IPS-20b (cell line): ENCODE measurements around the gene SYTL1.

ENCODE experiments used
- H3K27ac ChIP-seq: one replicate; pipeline ENCODE4 v1.5.1; 2013; ENCODE audit warnings: low read length
- H3K27me3 ChIP-seq: 2 replicates; pipeline ENCODE4 v1.6.1; 2013; ENCODE audit warnings: mild to moderate bottlenecking, low read length, inconsistent platforms; ENCODE audit not compliant: insufficient read depth
- H3K36me3 ChIP-seq: 2 replicates; pipeline ENCODE4 v1.6.1; 2013; ENCODE audit warnings: low read depth, mild to moderate bottlenecking, inconsistent platforms, low read length, moderate library complexity; ENCODE audit not compliant: insufficient read depth
- H3K4me1 ChIP-seq: 2 replicates; pipeline ENCODE4 v1.6.1; 2013; ENCODE audit warnings: mild to moderate bottlenecking, control low read depth, inconsistent platforms, low read length, moderate library complexity; ENCODE audit not compliant: insufficient read depth
- H3K4me3 ChIP-seq: 2 replicates; pipeline ENCODE4 v1.5.1; 2013; ENCODE audit warnings: mild to moderate bottlenecking, low read length, inconsistent platforms
- H3K9ac ChIP-seq: 2 replicates; pipeline ENCODE4 v1.6.1; 2013; ENCODE audit warnings: low read depth, mild to moderate bottlenecking, inconsistent platforms, low read length, moderate library complexity
- H3K9me3 ChIP-seq: 2 replicates; pipeline ENCODE4 v1.6.1; 2013; ENCODE audit warnings: mild to moderate bottlenecking, low read depth, low read length, inconsistent platforms; ENCODE audit not compliant: insufficient read depth

Gene SYTL1

DNA sequence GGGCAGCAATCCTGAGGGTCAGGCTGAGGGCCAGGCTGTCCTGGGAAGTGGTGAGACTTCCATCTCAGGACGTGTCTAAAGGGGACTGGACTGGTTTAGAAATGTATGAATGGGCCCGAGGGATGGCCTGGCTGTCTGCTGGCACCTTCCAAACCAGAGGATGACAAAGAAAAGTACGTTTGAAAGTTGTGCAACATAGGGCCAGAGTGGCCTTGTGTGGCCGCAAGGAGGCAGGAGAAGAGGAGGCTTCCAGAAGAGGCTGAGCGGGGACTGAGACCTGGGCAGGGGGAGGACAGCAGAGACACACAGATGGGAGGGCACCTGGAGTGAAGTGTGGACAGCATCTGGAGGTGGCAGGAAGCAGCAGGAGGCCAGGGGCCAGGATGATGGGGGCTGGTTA lies 2.6 kb upstream of the SYTL1 start:
- Histone ChIP-seq H3K27me3 (no peaks in the 10 kb centered on the region), H3K9ac (no peak overlapping the region), H3K4me3 (no peak overlapping the region), H3K36me3 (peaks cover 12% of the 10 kb centered on the region), H3K4me1 (peaks cover 4% of the 10 kb centered on the region; the same call in 1 of the 2 replicates), H3K27ac (no peak overlapping the region), H3K9me3 (no peaks in the 10 kb centered on the region)

DNA sequence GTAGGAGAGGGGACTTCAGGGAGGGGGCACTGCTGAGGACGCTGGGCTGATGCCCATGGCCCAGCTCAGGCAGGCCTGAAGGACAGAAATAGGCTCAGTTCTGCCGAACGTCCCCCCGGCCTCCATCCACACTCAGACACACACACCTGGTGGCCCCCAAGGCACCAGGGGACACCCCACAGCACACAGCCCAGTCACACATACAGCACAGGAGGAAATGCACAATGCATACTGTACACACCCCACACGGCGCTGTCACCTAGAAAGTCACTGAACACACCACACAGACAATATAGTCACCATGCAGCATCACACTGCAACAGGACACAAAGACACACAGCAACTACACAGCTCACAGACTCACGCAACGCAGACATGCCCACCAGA lies 562 bp downstream of the SYTL1 start:
- Histone ChIP-seq H3K9me3 (no peaks in the 10 kb centered on the region), H3K4me1 (peaks cover 4% of the 10 kb centered on the region), H3K27ac (no peak overlapping the region), H3K4me3 (peak overlapping the region; percentile 60), H3K9ac (peak overlapping the region; percentile 56; the same call in 1 of the 2 replicates), H3K36me3 (no peaks in the 10 kb centered on the region), H3K27me3 (no peaks in the 10 kb centered on the region)

DNA sequence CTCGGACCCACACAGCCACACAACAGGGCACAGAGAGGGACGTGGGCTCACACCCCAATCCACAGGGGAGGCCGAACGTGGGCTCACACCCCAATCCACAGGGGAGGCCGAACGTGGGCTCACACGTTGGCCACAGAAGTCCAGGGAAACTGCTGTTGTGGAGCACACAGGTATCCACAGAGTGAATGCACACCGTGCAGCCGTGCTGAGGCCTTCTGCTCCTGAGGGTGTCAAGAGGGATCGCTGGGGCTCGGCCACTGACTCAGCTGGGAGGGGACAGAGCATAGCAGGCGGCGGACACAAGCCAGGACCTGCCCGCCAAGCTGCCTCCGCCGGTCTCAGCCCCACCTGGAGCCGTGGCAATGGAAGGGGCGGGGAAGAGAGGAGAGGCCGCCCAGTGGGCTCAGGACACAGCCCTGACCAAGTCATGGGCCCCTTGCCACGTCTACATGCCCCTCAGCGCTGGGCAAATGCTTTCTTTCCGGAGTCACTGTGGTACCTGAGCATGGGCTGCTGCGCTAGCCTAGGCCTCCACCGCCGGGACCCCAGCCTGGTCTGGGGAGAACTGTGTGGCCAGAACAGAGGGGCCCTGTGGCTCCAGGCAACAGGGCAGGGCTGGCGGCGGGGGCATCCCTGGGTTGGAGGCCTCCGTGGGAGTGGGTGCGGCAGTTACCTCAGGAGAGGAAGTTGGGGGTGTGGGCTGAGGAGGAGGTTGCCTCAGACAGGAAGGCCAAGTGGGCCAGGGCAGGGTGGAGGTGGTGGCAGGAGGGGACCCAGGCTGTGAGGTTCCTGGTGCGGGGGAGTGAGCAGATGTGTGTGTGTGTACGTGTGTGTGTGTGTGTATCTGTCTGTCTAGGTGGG lies 1.2 kb downstream of the SYTL1 start:
- no peak overlapping the region for H3K27ac ChIP-seq
- peaks cover 4% of the 10 kb centered on the region for H3K4me1 ChIP-seq
- H3K36me3 ChIP-seq, result no peaks in the 10 kb centered on the region
- H3K9me3 ChIP-seq, result no peaks in the 10 kb centered on the region
- no peaks in the 10 kb centered on the region for H3K27me3 ChIP-seq
- H3K9ac ChIP-seq, result 0 out of 2 replicates have a peak overlapping the region, but pooled peaks have one; percentile 56
- H3K4me3 ChIP-seq, result peak overlapping the region; percentile 60; the same call in 1 of the 2 replicates

DNA sequence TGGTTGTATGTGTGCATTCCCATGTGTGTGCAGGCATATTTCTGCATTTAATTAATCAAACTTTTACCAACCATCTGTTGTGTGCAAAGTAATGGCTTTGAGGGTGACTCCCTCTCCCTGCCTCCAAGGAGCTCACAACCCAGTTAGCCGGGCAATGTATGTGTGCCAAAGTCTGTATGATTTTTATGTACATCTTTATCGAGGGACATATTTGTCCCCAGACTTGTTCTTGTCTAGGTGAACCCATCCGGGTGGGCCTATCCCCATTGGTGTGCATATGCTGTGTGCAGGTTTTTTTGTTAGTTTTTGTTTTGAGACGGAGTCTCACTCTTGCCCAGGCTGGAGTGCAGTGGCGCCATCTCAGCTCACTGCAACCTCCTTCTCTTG lies 1.8 kb downstream of the SYTL1 start:
- Histone ChIP-seq H3K27me3 (peaks cover under 1% of the 10 kb centered on the region; the same call in 1 of the 2 replicates), H3K27ac (no peak overlapping the region), H3K4me3 (no peak overlapping the region), H3K4me1 (peaks cover 4% of the 10 kb centered on the region), H3K9ac (no peak overlapping the region), H3K9me3 (no peaks in the 10 kb centered on the region), H3K36me3 (no peaks in the 10 kb centered on the region)

DNA sequence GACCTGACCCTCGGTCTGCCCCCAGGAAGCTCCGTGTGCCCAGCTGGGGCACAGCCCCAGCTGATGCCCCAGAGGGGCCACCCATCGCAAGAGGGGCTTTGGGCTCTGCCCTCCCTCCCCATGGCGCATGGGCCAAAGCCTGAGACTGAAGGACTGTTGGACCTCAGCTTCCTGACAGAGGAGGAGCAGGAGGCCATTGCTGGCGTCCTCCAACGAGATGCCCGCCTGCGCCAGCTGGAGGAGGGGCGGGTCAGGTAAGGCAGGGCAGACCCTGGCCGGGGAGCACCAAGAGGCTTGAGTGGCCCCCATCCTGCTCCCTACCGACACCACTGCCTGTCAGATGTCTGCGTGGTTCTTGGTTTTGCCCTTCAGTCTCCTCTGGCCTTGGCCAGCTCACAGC lies 3.5 kb downstream of the SYTL1 start:
- Histone ChIP-seq H3K36me3 (no peaks in the 10 kb centered on the region), H3K4me3 (no peak overlapping the region), H3K27ac (no peak overlapping the region), H3K27me3 (peaks cover 16% of the 10 kb centered on the region), H3K4me1 (peaks cover 9% of the 10 kb centered on the region), H3K9me3 (no peaks in the 10 kb centered on the region), H3K9ac (no peak overlapping the region)

DNA sequence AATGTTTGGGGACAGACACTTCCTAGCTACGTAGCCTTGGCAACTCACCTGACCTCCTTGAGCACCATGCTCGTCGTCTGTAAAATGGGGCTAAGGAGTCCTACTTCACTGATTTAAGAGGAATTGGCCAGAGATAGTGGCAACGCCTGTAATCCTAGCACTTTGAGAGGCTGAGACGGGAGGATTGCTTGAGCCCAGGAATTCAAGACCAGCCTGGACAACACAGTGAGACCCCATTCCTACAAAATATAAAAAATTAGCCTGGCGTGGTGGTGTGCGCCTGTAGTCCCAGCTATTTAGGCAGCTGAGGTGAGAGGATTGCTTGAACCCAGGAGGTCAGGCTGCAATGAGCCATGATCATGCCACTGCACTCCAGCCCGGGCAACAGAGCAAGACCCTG lies 4.5 kb downstream of the SYTL1 start:
- no peak overlapping the region for H3K9ac ChIP-seq
- no peak overlapping the region for H3K27ac ChIP-seq
- peaks cover 22% of the 10 kb centered on the region for H3K27me3 ChIP-seq
- no peaks in the 10 kb centered on the region for H3K9me3 ChIP-seq
- H3K4me3 ChIP-seq, result no peak overlapping the region
- no peaks in the 10 kb centered on the region for H3K36me3 ChIP-seq
- H3K4me1 ChIP-seq, result peaks cover 9% of the 10 kb centered on the region

DNA sequence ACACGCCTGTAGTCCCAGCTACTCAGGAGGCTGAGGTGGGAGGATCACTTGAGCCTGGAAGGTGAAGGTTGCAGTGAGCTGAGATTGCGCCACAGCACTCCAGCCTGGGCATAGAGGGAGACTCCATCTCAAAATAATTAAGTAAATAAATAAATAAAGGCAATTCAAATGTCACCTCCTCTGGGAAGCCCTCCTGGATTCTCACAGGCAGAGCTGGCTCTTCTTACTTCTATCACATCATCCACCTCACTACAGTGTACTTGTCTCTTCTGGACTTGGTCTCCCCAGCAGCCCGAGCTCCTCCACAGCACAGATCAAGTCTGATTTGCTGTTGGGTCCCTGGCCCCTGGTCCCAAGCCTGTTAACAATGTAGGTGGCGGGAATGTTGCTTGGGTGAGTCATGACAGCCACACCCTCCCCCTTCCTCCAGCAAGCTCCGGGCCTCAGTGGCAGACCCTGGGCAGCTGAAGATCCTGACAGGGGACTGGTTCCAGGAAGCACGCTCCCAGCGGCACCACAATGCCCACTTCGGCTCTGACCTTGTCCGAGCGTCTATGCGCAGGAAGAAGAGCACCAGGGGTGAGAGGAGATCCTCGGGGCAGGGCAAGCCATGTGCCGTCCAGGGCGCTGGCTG lies 5.3 kb downstream of the SYTL1 start:
- no peak overlapping the region for H3K9ac ChIP-seq
- H3K27me3 ChIP-seq, result peaks cover 22% of the 10 kb centered on the region
- no peaks in the 10 kb centered on the region for H3K9me3 ChIP-seq
- H3K4me3 ChIP-seq, result no peak overlapping the region
- H3K4me1 ChIP-seq, result peaks cover 7% of the 10 kb centered on the region
- no peaks in the 10 kb centered on the region for H3K36me3 ChIP-seq
- H3K27ac ChIP-seq, result no peak overlapping the region

DNA sequence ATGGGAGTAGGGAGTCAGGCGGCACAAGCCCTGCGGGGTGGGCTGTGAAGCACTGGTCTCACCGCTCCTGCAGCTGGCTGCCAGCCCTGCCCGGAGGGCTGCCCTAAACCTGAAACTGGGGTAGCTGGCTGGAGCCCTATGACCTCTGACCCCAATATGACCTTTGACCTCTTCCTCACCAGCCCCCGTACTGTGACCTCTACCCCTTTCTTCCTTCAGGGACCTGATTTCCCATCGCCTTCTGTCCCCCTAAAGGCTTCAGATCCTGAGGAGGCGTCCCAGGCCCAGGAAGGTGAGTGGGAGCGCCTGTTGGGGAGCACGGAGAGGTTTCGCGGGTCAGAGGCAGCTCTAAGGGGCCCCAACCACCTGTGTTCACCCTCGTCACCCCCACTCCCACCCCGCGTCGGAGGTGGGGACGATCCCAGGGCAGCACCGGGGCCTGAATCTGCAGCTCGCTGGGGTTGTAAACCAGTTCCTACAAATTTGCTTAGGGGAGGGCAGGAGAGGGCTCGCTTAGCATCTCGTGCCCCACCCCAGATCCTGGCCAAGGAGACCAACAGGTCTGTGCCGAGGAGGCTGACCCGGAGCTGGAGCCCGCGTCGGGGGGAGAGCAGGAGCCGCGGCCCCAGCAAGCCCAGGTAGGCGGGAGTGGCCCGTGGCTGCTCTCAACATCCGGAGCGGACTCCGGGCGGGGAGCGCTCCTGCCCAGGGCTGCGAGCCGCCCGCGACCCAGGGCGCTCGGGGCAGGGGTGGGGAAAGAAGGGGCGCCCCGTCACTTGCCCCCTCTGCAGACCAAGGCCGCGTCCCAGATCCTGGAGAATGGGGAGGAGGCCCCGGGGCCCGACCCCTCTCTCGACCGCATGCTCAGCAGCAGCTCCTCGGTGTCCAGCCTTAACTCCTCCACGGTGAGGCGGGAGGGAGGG lies 7.3 kb downstream of the SYTL1 start:
- Histone ChIP-seq H3K27ac (no peak overlapping the region), H3K9ac (peak overlapping the region; percentile 63; the same call in 1 of the 2 replicates), H3K4me1 (peaks cover 5% of the 10 kb centered on the region), H3K9me3 (no peaks in the 10 kb centered on the region), H3K4me3 (peak overlapping the region; percentile 64), H3K27me3 (peaks cover 22% of the 10 kb centered on the region), H3K36me3 (no peaks in the 10 kb centered on the region)

DNA sequence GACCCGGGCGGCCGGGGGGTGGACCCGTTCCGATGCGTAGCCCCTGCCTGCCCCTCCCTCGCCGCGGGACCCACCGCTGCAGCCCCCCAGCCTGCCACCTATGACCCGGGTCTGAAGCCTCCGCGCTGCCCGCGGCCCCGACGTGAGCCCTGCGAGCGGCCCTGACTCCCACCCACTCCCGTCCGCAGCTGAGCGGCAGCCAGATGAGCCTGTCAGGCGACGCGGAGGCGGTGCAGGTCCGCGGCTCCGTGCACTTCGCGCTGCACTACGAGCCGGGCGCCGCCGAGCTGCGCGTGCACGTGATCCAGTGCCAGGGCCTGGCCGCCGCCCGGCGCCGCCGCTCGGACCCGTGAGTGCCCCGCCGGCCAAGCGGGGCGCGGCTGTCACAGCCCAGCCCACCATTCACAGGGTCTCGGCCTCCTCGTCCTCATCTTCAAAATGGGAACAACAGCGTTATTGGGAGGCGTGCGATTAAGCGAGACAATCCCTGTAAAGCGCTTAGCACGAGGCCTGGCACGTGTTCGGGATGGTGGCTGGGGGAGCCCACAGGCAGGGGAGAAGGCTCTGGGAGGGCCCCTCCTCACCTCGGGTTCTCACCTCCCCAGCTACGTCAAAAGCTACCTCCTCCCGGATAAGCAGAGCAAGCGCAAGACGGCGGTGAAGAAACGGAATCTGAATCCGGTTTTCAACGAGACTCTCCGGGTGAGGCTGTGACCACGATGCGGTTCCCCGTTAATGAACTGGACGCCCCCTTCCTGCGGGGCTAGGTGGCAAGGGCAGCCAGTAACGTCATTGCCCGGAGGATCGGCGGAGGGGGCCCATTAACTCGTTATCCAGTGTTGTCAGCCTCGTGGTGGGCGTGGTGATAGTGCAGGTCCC lies 8.2 kb downstream of the SYTL1 start:
- Histone ChIP-seq H3K9ac (peak overlapping the region; percentile 54; the same call in 1 of the 2 replicates), H3K27me3 (peaks cover 22% of the 10 kb centered on the region), H3K27ac (no peak overlapping the region), H3K36me3 (no peaks in the 10 kb centered on the region), H3K4me3 (peak overlapping the region; percentile 64), H3K9me3 (no peaks in the 10 kb centered on the region), H3K4me1 (peaks cover 5% of the 10 kb centered on the region)

DNA sequence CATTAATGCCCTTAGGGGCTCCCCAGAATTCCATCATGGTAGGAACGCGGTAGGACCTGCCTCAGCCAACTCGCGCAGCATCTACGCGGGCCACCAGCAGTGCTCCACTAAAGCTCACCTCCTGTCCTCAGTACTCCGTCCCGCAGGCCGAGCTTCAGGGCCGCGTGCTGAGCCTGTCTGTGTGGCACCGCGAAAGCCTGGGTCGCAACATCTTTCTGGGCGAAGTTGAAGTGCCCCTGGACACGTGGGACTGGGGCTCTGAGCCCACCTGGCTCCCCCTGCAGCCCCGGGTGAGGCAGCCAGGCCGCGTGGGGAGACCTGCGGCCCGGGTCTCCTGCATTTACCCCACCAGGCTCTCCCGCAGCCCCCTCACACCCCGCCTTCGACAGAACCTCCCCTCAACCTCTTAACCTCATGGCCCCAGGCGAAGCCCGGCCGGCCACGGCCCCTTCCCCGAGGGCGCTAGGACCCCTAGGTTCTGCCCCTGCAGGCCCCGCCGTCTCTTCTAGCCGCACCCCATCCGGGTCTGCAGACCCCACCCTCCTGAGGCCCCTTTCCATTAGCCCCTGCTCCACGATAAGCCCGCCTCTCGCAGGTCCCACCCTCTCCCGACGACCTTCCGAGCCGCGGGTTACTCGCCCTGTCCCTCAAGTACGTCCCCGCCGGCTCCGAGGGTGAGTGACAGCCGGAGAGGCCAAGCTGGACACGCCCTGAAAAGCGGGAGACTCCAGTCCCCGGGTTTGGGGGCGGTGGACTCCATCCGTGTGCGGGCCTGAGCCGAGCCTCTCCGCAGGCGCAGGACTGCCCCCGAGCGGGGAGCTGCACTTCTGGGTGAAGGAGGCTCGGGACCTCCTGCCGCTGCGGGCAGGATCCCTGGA lies 9.1 kb downstream of the SYTL1 start:
- Histone ChIP-seq H3K27me3 (peaks cover 22% of the 10 kb centered on the region), H3K9ac (peak overlapping the region; percentile 54; the same call in 1 of the 2 replicates), H3K27ac (no peak overlapping the region), H3K4me3 (peak overlapping the region; percentile 64), H3K9me3 (no peaks in the 10 kb centered on the region), H3K36me3 (no peaks in the 10 kb centered on the region), H3K4me1 (peaks cover 5% of the 10 kb centered on the region)
